Measurements from ENCODE around the gene CFAP20.

DNA sequence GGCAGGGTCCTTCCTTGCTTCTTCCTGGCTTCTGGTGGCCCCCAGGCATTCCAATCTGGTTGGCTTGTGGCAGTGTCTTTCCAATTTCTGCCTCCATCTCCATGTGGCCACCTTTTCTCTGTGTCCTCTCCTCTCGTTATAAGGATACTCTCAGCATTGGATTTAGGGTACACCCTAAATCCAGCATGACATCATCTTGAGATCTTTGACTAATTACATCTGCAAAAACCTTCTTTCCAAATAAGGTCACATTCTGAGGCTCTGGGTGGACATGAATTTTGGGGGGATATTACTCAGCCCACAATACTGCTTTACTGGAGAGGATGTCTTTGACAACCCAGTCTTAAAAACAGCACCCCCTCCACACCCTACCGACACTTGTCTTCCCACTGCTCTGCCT is 18.9 kb upstream of the CFAP20 start:
- TF ChIP-seq KLF6 (CRISPR knock-in tag; IDR thresholded peaks at IDR 0.05) (no peak), ZNF670 (CRISPR knock-in tag; IDR thresholded peaks at IDR 0.05; ENCODE audit: borderline replicate concordance) (no peak), MAZ (IDR thresholded peaks at IDR 0.05; ENCODE audit: borderline replicate concordance, low read depth, low read length) (no peak), MAZ (CRISPR knock-in tag; IDR thresholded peaks at IDR 0.05; ENCODE audit: low read depth) (no peak), ZNF414 (CRISPR knock-in tag; IDR thresholded peaks at IDR 0.05) (no peak)
- TF ChIP-seq, protein P1, sequence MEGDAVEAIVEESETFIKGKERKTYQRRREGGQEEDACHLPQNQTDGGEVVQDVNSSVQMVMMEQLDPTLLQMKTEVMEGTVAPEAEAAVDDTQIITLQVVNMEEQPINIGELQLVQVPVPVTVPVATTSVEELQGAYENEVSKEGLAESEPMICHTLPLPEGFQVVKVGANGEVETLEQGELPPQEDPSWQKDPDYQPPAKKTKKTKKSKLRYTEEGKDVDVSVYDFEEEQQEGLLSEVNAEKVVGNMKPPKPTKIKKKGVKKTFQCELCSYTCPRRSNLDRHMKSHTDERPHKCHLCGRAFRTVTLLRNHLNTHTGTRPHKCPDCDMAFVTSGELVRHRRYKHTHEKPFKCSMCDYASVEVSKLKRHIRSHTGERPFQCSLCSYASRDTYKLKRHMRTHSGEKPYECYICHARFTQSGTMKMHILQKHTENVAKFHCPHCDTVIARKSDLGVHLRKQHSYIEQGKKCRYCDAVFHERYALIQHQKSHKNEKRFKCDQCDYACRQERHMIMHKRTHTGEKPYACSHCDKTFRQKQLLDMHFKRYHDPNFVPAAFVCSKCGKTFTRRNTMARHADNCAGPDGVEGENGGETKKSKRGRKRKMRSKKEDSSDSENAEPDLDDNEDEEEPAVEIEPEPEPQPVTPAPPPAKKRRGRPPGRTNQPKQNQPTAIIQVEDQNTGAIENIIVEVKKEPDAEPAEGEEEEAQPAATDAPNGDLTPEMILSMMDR (CRISPR knock-in tag; IDR thresholded peaks at IDR 0.05) = no peak

Measured in HepG2 (cell line).